Stomach (tissue), 9 donors: Measurements from ENCODE around the gene CCDC73. TPM values are rescaled to one million over a fixed set of nuclear protein-coding genes. Genes with fewer than 3 reads are reported as not detected.

Experiments
- DNase-seq, 2 donors: peaks; one replicate each; pipeline versions ENCODE4 v3.0.0 to v3.0.0-alpha.2; 2013 to 2019
- H3K27ac ChIP-seq, 5 donors: fragments of 200-600 bp in 4 of 5; sonication (generic) in 4 of 5; one replicate each; pipeline ENCODE4 v1.5.1; 2013 to 2019; ENCODE audit warnings: mild to moderate bottlenecking in 1 of 5, moderate library complexity in 1 of 5
- H3K27me3 ChIP-seq, 3 donors: fragments of 200-600 bp; sonication (generic); one replicate each; pipeline ENCODE4 v1.5.1; 2017 to 2019; ENCODE audit warnings: mixed run types in 1 of 3
- H3K36me3 ChIP-seq, 4 donors: fragments of 200-600 bp; sonication (generic); 1 replicate in 3 of 4; 2 replicates in 1 of 4; pipeline ENCODE4 v1.5.1; 2016 to 2019
- H3K4me1 ChIP-seq, 4 donors: fragments of 200-600 bp; sonication (generic); one replicate each; pipeline ENCODE4 v1.5.1; 2016 to 2019
- H3K4me3 ChIP-seq, 4 donors: fragments of 200-600 bp; sonication (generic) in 3 of 4; one replicate each; pipeline ENCODE4 v1.5.1; 2016 to 2019; ENCODE audit warnings: mild to moderate bottlenecking in 1 of 4
- H3K9me3 ChIP-seq, 4 donors: fragments of 200-600 bp; sonication (generic); one replicate each; pipeline ENCODE4 v1.5.1; 2016 to 2019
- EP300 ChIP-seq: sonication (generic); formaldehyde crosslinking; IDR thresholded peaks from one replicate; pipeline ENCODE4 v1.6.1; 2017; ENCODE audit warnings: antibody characterized with exemption
- POLR2A ChIP-seq, 4 donors: fragments of 450-650 bp; IDR thresholded peaks; one replicate each; pipeline ENCODE4 v1.6.1; 2016; ENCODE audit warnings: antibody characterized with exemption in 4 of 4, control low read depth in 2 of 4, mild to moderate bottlenecking in 1 of 4, moderate library complexity in 1 of 4
- POLR2AphosphoS5 ChIP-seq, 3 donors: sonication (generic); formaldehyde crosslinking; IDR thresholded peaks; one replicate each; pipeline ENCODE4 v1.6.1; 2016; ENCODE audit warnings: antibody characterized with exemption in 3 of 3
- WGBS, 5 donors: extraction: QIAGEN DNeasy Blood & Tissue Kit in 3 of 5; methylation state at CpG; one replicate each; pipeline versions ENCODE4 v1.1.5 to v1.1.7; 2013 to 2018; 5-methylcytosine and 5-hydroxymethylcytosine counted together
- intact Hi-C: fragments of 100-400 bp; cut with DNase I; formaldehyde crosslinking; loops from one replicate; pipeline ENCODE4 v1.15.1; 2023; ENCODE audit warnings: low total_unique reads
- polyA plus RNA-seq, 3 donors: library from polyadenylated mRNA; stranded (reverse); fragments of 200-250 nt; gene quantifications; one replicate each; pipeline ENCODE4 v1.2.3, GENCODE V29; 2013
- total RNA-seq, 5 donors: library from RNA; depleted of rRNA; stranded (reverse); fragments of >200 nt; gene quantifications; one replicate each; pipeline versions ENCODE4 v1.1.0 to v1.2.3, GENCODE V29; 2014 to 2016
- TF ChIP-seq, protein P1 (sequence below), 7 experiments: fragments of 450-650 bp in 4 of 7; fragments of 200-600 bp in 3 of 7; sonication (generic) in 3 of 7; IDR thresholded peaks; one replicate each; pipeline ENCODE4 v1.5.1; 2016 to 2019; ENCODE audit warnings: antibody characterized with exemption in 7 of 7, control low read depth in 2 of 7, mild to moderate bottlenecking in 1 of 7
- donor health status: healthy with polysubstance abuse.
- donor health status: Bipolar disorder and iron deficiency.
- donor health status: healthy.

CCDC73 gene
- total and polyA plus RNA-seq, 8 donors = 0.37 TPM; not detected in 7

DNA sequence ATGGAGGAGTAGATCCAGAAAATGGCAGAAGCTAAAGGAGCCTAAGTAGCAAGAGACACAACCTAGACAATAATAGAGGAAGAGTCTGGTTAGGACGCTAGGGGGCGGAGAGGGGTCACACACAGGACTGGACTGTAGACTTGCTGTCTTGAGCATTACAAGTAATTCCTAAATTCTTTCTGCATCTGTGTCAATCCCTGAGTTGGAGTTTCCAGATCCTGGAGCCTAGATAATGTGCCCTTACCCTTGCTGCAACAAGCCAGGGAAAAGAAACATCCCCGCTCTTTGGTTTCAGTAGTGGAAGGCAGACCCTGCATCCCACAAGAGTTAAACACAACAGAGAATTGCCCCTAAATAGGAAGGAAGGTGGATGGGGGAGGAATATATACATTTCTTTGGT is 14.9 kb upstream of the CCDC73 start:
- no peak overlapping the region for H3K27ac ChIP-seq
- no peak for TF ChIP-seq POLR2A (IDR thresholded peaks at IDR 0.05)
- TF ChIP-seq, protein P1, sequence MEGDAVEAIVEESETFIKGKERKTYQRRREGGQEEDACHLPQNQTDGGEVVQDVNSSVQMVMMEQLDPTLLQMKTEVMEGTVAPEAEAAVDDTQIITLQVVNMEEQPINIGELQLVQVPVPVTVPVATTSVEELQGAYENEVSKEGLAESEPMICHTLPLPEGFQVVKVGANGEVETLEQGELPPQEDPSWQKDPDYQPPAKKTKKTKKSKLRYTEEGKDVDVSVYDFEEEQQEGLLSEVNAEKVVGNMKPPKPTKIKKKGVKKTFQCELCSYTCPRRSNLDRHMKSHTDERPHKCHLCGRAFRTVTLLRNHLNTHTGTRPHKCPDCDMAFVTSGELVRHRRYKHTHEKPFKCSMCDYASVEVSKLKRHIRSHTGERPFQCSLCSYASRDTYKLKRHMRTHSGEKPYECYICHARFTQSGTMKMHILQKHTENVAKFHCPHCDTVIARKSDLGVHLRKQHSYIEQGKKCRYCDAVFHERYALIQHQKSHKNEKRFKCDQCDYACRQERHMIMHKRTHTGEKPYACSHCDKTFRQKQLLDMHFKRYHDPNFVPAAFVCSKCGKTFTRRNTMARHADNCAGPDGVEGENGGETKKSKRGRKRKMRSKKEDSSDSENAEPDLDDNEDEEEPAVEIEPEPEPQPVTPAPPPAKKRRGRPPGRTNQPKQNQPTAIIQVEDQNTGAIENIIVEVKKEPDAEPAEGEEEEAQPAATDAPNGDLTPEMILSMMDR (IDR thresholded peaks at IDR 0.05) = peak in 5 of 7 experiments; percentile 25 to 51 (median 41)
- 18 to 24% (median 20%) methylated on average over 3 of the region's 3 CpGs for WGBS, 5 donors
- H3K4me1 ChIP-seq = no peaks in the 10 kb centered on the region
- H3K4me3 ChIP-seq = no peak overlapping the region
- no peaks in the 10 kb centered on the region for H3K9me3 ChIP-seq
- H3K27me3 ChIP-seq = no peaks in the 10 kb centered on the region
- no peaks in the 10 kb centered on the region for H3K36me3 ChIP-seq
- peak; percentile 73 to 86 for DNase-seq
- intact Hi-C loops = no loop called here

DNA sequence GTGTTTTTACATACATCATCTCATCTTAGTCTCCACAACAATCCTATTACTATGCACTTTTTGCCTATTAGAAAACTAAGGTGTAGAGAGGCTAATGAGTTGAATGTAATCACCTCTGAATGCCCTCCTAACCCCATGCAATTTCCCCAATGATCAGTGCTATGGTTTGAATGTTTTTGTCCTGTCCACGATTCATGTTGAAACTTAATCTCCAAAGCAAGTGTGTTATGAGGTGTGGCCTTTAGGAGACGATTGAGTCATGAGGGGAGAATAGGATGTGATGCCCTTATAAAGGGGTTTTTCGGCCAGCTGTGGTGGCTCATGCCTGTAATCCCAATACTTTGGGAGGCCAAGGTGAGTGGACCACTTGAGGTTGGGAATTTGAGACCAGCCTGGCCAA is 2.0 kb upstream of the CCDC73 start:
- H3K27ac ChIP-seq = no peak overlapping the region
- DNase-seq = no peak
- peaks cover 0 to 5% (median 0%) of the 10 kb centered on the region in 3 donors for H3K27me3 ChIP-seq
- H3K9me3 ChIP-seq = no peaks in the 10 kb centered on the region
- WGBS, 5 donors = 62 to 85% (median 74%) methylated on average over 3 of the region's 3 CpGs
- intact Hi-C loops = no loop called here
- TF ChIP-seq EP300 (no peak), POLR2A (IDR thresholded peaks at IDR 0.05) (no peak), POLR2AphosphoS5 (IDR thresholded peaks at IDR 0.05) (no peak)
- TF ChIP-seq, protein P1 (IDR thresholded peaks at IDR 0.05) = no peak
- H3K36me3 ChIP-seq = no peaks in the 10 kb centered on the region
- H3K4me1 ChIP-seq = peaks cover 0 to 10% (median 0%) of the 10 kb centered on the region in 4 donors
- no peak overlapping the region for H3K4me3 ChIP-seq

DNA sequence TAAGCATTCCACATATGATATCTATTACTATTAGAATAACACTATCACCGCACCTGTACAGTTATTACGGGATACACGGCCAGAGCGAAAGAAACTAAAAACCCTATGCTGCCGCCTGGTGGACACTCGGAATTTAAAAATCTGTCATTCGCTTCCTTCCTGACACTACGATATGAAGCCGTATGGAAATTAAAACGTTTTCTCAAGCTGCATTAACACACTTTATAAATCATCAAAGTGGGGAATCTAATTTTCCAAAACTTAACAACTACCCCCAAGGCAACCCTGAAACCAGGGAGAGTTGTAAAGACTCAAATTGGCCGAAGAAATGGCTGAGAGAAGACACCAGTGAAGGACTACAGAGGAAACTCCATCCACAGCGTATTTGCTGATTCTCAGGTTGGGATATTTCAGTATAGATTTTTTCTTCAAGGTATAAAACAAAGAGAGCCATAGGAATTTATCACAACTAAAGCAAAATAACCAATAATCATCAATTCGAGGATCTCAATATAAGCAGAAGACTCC is 1.4 kb downstream of the CCDC73 start:
- peak; percentile 69 to 81 for DNase-seq
- H3K4me3 ChIP-seq = peak overlapping the region in 2 of 4 donors; percentile 21 to 22
- H3K4me1 ChIP-seq = peaks cover 0 to 10% (median 0%) of the 10 kb centered on the region in 4 donors
- H3K36me3 ChIP-seq = no peaks in the 10 kb centered on the region
- H3K27me3 ChIP-seq = peaks cover 0 to 10% (median 0%) of the 10 kb centered on the region in 3 donors
- H3K9me3 ChIP-seq = no peaks in the 10 kb centered on the region
- WGBS, 5 donors = 17 to 19% (median 18%) methylated on average over 13 of the region's 13 CpGs
- intact Hi-C loops = no loop called here
- TF ChIP-seq POLR2AphosphoS5 (IDR thresholded peaks at IDR 0.05) (no peak), EP300 (no peak)
- TF ChIP-seq, protein P1 (IDR thresholded peaks at IDR 0.05) = peak in 5 of 7 experiments; percentile 21 to 62 (median 54)
- no peak overlapping the region for H3K27ac ChIP-seq

DNA sequence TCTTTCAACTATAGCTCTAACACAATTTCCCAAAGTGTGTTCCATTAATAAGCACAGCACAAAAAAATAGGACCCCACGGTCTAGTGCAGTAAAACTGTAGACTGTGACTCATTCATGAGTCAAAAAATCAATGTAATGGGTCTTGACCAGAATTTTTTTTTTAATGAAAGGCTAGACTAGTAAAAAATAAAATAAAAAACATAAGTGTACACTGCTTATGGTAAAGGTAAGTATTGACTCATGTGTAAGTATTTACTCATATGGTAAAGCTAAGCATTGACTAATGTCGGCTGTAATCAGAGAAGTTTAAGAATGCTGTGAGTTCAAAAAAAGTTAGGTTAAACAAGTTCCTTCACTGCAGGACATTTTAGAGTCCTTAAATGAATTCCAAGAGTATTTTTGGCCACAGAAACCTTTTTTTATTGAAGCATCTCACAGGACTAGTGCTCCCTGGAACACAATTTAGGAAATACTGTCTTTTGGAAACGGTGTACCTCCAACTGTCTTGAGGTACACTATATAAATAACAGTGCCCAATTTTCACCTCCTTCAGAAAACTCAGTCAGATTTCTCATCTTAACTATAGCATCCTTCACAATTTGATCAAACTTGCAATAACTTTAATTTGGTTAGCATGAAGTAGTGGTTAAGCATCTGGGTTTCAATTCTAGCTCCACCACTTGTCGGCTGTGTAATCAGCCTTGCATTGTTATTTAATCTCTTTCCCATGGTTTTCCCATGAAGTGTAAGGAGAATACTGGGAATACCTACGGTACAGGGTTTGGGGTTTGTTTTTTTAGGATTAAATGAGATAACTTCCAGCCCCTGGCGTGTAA is 2.1 kb downstream of the CCDC73 start:
- 26 to 34% (median 32%) methylated on average over 6 of the region's 6 CpGs for WGBS, 5 donors
- no peak for DNase-seq
- TF ChIP-seq POLR2A (IDR thresholded peaks at IDR 0.05) (no peak), EP300 (no peak), POLR2AphosphoS5 (IDR thresholded peaks at IDR 0.05) (no peak)
- TF ChIP-seq, protein P1 (IDR thresholded peaks at IDR 0.05) = no peak
- H3K27me3 ChIP-seq = peaks cover 0 to 10% (median 0%) of the 10 kb centered on the region in 3 donors
- H3K9me3 ChIP-seq = no peaks in the 10 kb centered on the region
- intact Hi-C loops = no loop called here
- H3K27ac ChIP-seq = no peak overlapping the region
- H3K4me3 ChIP-seq = peak overlapping the region in 2 of 4 donors; percentile 21 to 22
- H3K36me3 ChIP-seq = no peaks in the 10 kb centered on the region
- peaks cover 0 to 10% (median 0%) of the 10 kb centered on the region in 4 donors for H3K4me1 ChIP-seq
